Muscle of back (tissue), 11 donors: Measurements from ENCODE around the gene POLD1. TPM values are rescaled to one million over a fixed set of nuclear protein-coding genes. Genes with fewer than 3 reads are reported as not detected.

Experiments used
- DNase-seq, 3 donors: peaks; one replicate each; pipeline versions ENCODE4 v3.0.0 to v3.0.0-alpha.2; 2013
- polyA plus RNA-seq, 10 donors: library from polyadenylated mRNA; unstranded; fragments of 120-200 nt; gene quantifications; one replicate each; pipeline ENCODE4 v1.2.1, GENCODE V29; 2013; ENCODE audit not compliant: insufficient read length in 10 of 10

POLD1 gene
- polyA plus RNA-seq, 10 donors: 13.8 to 25.0 (median 17.2) TPM

DNA sequence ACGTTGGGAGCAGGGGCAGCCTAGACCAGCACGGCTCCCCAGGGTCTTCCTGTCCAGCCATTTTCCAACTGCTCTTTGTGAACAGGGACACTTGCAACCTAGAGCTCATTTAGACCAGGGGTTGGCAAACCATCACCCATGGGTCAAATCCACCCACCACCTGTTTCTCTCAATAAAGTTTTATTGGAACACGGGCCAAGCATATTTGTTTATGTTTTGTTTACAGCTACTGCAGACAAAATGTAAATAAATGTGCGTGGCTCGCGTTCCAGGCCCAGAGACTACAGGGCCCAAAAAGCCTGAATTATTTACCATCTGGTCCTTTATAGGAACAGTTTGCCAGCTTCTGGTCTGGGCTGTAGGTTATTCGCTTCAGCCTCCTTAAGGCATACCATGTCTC lies 78.8 kb downstream of the POLD1 start:
- DNase-seq: no peak

DNA sequence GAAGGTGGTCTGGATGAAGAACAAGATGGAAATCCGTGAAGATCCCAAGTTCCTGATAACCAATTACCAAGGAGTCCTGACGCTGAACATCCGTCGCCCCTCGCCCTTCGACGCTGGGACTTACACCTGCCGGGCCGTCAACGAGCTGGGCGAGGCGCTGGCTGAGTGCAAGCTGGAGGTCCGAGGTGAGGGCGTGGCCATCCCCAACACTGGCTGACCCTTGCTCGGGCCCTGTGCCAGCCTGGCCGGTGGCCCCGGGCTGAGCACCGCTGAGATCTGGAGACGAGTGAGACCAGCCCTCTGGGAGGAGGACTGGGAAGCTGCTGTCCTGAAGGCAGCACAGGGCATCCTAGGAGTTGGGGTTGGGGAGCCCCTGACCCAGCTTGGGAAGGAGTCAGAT lies 80.2 kb downstream of the POLD1 start:
- DNase-seq: no peak

DNA sequence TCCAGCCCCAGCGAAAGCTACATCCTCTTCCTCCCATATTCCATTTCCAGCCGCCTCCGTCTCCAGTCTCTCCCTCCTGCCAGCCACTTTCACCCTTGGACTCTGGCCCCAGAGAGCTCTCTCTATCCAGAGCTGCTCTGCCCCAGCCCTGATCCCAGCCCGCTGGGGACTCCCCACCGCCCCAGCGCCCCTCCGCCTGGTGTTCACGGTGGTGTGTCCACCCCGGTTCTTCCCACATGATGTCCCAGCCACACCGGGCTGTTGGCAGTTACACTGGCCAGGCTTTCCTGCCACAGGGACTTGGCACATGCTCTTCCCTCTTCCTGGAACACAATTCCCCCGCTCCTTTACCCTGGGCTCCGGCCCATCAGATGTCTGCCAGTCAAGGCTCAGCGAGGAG lies 80.9 kb downstream of the POLD1 start:
- no peak for DNase-seq

DNA sequence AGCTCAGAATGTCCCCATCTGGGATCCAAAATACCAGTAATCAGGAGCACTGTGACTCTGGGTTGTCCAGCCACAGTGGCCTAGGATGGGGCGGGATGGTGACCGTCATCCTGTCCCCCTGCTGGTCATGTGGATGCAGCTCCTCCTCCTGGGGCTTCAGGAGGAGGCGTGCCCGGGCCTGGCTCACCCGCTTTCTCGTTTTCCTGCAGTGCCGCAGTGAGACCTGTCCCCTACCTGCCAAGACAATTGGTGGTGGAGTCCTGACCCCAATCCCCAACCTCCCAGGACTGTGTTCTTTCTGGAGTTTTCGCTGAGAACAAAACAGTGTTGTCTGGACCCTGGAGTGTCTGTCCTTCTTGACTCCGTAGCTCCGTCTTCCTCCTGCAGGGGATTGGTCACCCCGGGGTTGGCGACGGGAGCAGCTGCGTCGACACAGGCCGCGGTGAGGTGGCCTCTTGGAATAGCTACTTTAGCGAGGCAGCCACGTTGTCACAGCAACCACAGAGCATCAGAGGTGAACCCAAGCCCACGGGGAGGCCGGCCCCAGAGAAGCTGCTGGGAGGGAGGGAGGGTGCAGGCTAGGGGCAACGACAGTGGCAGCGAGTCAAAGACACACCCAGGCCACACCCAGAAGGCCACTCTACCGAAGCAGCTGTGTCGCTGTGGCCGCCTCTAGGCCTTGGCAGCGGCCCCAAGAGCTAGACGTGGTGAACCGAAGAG lies 82.0 kb downstream of the POLD1 start:
- DNase-seq: peak; percentile 66 to 75 (median 74)

DNA sequence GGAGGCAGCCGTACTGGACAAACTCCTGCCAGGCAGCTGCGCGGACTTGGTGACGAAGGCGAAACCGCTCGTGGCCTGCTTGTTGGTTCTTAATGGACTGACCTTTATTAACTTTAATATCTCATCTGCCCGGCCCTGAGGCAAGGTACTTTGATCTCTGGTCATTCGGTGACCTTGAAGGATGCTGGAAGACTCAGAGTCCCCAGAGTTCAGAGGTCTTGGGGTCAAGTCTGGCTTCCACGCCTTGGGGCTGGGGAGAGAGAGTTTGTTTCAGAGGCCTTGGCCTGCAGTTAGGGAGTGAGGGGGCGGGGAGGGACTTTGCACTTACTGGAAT lies 82.5 kb downstream of the POLD1 start:
- DNase-seq: no peak

DNA sequence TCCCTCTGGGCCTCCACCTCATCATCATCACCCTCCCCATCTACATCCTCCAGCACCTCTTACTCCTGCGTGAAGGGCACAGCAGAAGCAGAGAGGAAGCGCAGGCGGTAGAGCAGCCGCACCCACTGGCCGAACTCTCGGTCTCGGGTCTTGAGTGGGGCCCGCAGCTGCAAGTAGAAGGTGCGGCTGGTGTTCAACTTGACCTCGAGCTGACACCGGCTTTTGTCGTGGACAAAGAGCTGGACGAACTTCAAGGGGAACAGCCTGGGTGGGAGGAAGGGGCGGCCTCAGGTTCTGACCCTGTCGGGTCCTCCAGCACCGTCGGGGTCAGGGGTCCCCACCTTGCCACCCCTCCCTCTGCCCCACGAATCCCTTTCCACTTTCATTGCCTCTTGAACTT lies 83.4 kb downstream of the POLD1 start:
- no peak for DNase-seq

Other genes starting within 250 kb of the POLD1 start
- not detected for gene IZUMO2, start 221.1 kb upstream of the POLD1 start, polyA plus RNA-seq
- 10 to 100 TPM; 20.0 to 42.5 (median 33.8) TPM for gene MYH14, start 180.7 kb upstream of the POLD1 start, polyA plus RNA-seq
- gene KCNC3, start 55.0 kb upstream of the POLD1 start, polyA plus RNA-seq: 1 to 10 TPM in 9 of 10 donors, under 1 TPM in 1; 0.98 to 1.7 (median 1.2) TPM
- 1 to 10 TPM in 3 of 10 donors, under 1 TPM in 7; 0.27 to 1.9 (median 0.60) TPM for gene NAPSA, start 18.7 kb upstream of the POLD1 start, polyA plus RNA-seq
- gene NR1H2, start 7.9 kb upstream of the POLD1 start, polyA plus RNA-seq: 10 to 100 TPM; 14.8 to 24.6 (median 18.7) TPM
- 1 to 10 TPM in 1 of 10 donors, under 1 TPM in 9; 0.18 to 1.4 (median 0.60) TPM for gene SPIB, start 34.6 kb downstream of the POLD1 start, polyA plus RNA-seq
- gene MYBPC2, start 48.5 kb downstream of the POLD1 start, polyA plus RNA-seq: 100 to 1,000 TPM in 1 of 10 donors, 10 to 100 TPM in 9; 25.1 to 132 (median 42.4) TPM
- 100 to 1,000 TPM in 3 of 10 donors, 10 to 100 TPM in 7; 64.7 to 133 (median 91.9) TPM for gene EMC10, start 92.2 kb downstream of the POLD1 start, polyA plus RNA-seq
- 1 to 10 TPM; 3.4 to 6.1 (median 4.3) TPM for gene GARIN5A, start 92.5 kb downstream of the POLD1 start, polyA plus RNA-seq
- 10 to 100 TPM; 14.5 to 30.5 (median 19.1) TPM for gene JOSD2, start 126.8 kb downstream of the POLD1 start, polyA plus RNA-seq
- 1 to 10 TPM in 1 of 10 donors, under 1 TPM in 8, not detected in 1; 0.32 to 2.0 (median 0.52) TPM for gene ASPDH, start 129.6 kb downstream of the POLD1 start, polyA plus RNA-seq
- gene LRRC4B, start 184.1 kb downstream of the POLD1 start, polyA plus RNA-seq: 10 to 100 TPM in 4 of 10 donors, 1 to 10 TPM in 6; 5.8 to 12.1 (median 9.0) TPM